T-helper 17 cell (primary cell): ENCODE data around the gene SMURF2. TPM values are rescaled to one million over a fixed set of nuclear protein-coding genes. Genes with fewer than 3 reads are reported as not detected.

Experiments
- ATAC-seq: fragments of 150-1000 bp; cut with Tn5 transposase; 2 replicates; pipeline ENCODE4 v1.10.0; 2021; ENCODE audit warnings: mild to moderate bottlenecking, moderate library complexity
- DNase-seq, 3 donors: peaks; one replicate each; pipeline versions ENCODE4 v3.0.0 to v3.0.0-alpha.2; 2020 to 2021
- H3K9me3 ChIP-seq: one replicate; pipeline ENCODE4 v1.7.0; 2013; ENCODE audit warnings: low read length, mild to moderate bottlenecking; ENCODE audit not compliant: control insufficient read depth, poor library complexity, severe bottlenecking
- H3K27ac Mint-ChIP-seq: one replicate; pipeline ENCODE4 v1.8.0; 2022; ENCODE audit warnings: mild to moderate bottlenecking, moderate library complexity, mixed read lengths
- H3K27me3 Mint-ChIP-seq: one replicate; pipeline ENCODE4 v1.8.0; 2022; ENCODE audit warnings: mixed read lengths
- H3K36me3 Mint-ChIP-seq: one replicate; pipeline ENCODE4 v1.8.0; 2022; ENCODE audit warnings: low read depth, mixed read lengths
- H3K4me1 Mint-ChIP-seq: one replicate; pipeline ENCODE4 v1.8.0; 2022; ENCODE audit warnings: mild to moderate bottlenecking, mixed read lengths
- H3K4me3 Mint-ChIP-seq: one replicate; pipeline ENCODE4 v1.8.0; 2022; ENCODE audit warnings: mild to moderate bottlenecking, moderate library complexity, mixed read lengths
- total RNA-seq, 4 donors: library from RNA in 2 of 4; stranded (reverse) in 2 of 4; gene quantifications; one replicate each; pipeline ENCODE4 v1.2.3 and lab custom pipeline; 2022 to 2026

SMURF2 gene
- total RNA-seq, 2 donors from 2014 or later, result 25.4 to 26.6 TPM

DNA sequence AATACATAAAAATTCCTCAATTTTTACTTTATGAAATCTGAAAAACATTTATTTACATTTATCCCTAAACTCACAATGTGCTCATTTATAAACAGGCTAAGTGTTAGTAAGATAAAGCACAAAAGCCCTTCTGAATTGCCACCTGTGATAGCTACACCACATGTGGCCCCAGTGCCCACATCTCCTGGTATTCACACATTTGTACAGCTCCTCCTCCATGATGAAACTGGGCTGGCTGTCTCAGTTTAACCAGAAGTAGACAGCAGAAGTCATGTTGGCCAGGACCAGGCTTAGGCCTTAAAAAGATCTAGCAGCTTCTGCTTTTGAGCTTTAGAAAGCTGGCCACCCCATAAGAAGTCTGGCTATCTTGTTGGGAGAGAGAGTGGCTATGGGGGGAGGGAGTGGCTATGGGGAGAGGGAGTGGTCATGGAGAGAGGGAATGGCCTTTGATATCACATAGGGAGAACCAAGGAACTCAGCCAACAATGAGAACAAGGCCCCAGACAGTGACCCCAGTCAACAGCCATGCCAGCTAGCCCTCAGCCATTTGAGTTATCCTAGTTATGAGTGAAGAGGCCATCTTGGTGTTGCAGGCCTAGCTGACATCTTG is 108.0 kb downstream of the SMURF2 start:
- no peak overlapping the region for H3K27ac Mint-ChIP-seq
- peaks cover 5% of the 10 kb centered on the region for H3K4me1 Mint-ChIP-seq
- no peak overlapping the region for H3K4me3 Mint-ChIP-seq
- no peaks in the 10 kb centered on the region for H3K27me3 Mint-ChIP-seq
- H3K36me3 Mint-ChIP-seq, result peaks cover 2% of the 10 kb centered on the region
- H3K9me3 ChIP-seq, result no peaks in the 10 kb centered on the region
- ATAC-seq, result no peak
- no peak for DNase-seq

DNA sequence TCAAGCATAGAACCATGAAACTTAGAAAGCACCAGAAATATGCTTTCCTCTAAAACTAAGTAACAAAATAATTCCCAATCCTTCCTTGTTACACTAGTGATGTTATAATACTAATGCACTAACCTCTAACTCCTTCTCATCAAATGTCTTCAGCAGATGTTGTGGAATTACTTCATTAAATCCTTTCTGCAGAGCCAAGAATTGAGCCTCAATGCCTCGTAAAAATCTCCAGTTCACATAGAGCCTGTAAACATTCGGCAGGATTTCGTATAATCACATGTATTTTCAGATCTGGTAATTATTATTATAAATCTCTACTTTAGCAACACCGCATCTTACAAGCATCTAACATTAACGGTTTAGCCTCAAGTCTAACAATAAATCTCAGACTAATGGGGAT is 110.6 kb downstream of the SMURF2 start:
- peaks cover 3% of the 10 kb centered on the region for H3K4me1 Mint-ChIP-seq
- ATAC-seq (no peak), DNase-seq (no peak)
- H3K36me3 Mint-ChIP-seq, result peaks cover 4% of the 10 kb centered on the region
- peak overlapping the region; percentile 11 for H3K27ac Mint-ChIP-seq
- no peaks in the 10 kb centered on the region for H3K9me3 ChIP-seq
- no peak overlapping the region for H3K4me3 Mint-ChIP-seq
- H3K27me3 Mint-ChIP-seq, result no peaks in the 10 kb centered on the region

- peak overlapping the region; percentile 45 for H3K27ac Mint-ChIP-seq
- no peak for DNase-seq
- H3K4me1 Mint-ChIP-seq, result peaks cover 3% of the 10 kb centered on the region
- no peak overlapping the region for H3K4me3 Mint-ChIP-seq
- no peaks in the 10 kb centered on the region for H3K9me3 ChIP-seq
- peaks cover 4% of the 10 kb centered on the region for H3K36me3 Mint-ChIP-seq
- no peaks in the 10 kb centered on the region for H3K27me3 Mint-ChIP-seq
- no peak for ATAC-seq
Observed at GRCh38 chr17:64547319-64547718, 114.8 kb downstream of the SMURF2 start.

- Mint-ChIP-seq H3K27me3 (no peaks in the 10 kb centered on the region), H3K36me3 (peaks cover 4% of the 10 kb centered on the region), H3K27ac (peak overlapping the region; percentile 45), H3K4me1 (peaks cover under 1% of the 10 kb centered on the region), H3K4me3 (no peak overlapping the region)
- no peak for DNase-seq
- no peaks in the 10 kb centered on the region for H3K9me3 ChIP-seq
- no peak for ATAC-seq
Observed at GRCh38 chr17:64546716-64547115, 115.4 kb downstream of the SMURF2 start.

GRCh38 chr17:64544742-64545141 is 117.4 kb downstream of the SMURF2 start:
- Mint-ChIP-seq H3K36me3 (peaks cover 4% of the 10 kb centered on the region), H3K27ac (no peak overlapping the region), H3K4me1 (peaks cover 2% of the 10 kb centered on the region), H3K4me3 (no peak overlapping the region), H3K27me3 (no peaks in the 10 kb centered on the region)
- no peak for DNase-seq
- no peaks in the 10 kb centered on the region for H3K9me3 ChIP-seq
- ATAC-seq, result no peak

- no peak overlapping the region for H3K27ac Mint-ChIP-seq
Observed at GRCh38 chr17:64540118-64540776, 121.9 kb downstream of the SMURF2 start.

GRCh38 chr17:64538508-64539130 is 123.5 kb downstream of the SMURF2 start:
- Mint-ChIP-seq H3K36me3 (peaks cover 15% of the 10 kb centered on the region), H3K27me3 (no peaks in the 10 kb centered on the region), H3K27ac (peak overlapping the region; percentile 94), H3K4me1 (peaks cover 16% of the 10 kb centered on the region), H3K4me3 (no peak overlapping the region)
- DNase-seq, result no peak
- H3K9me3 ChIP-seq, result no peaks in the 10 kb centered on the region
- no peak for ATAC-seq

More at GRCh38 chr17:64540118-64540776, 121.9 kb downstream of the SMURF2 start:
- DNase-seq (no peak), ATAC-seq (no peak)
- peaks cover 14% of the 10 kb centered on the region for H3K4me1 Mint-ChIP-seq
- no peaks in the 10 kb centered on the region for H3K27me3 Mint-ChIP-seq
- H3K4me3 Mint-ChIP-seq, result peak overlapping the region; percentile 61
- H3K36me3 Mint-ChIP-seq, result peaks cover 15% of the 10 kb centered on the region
- no peaks in the 10 kb centered on the region for H3K9me3 ChIP-seq

DNA sequence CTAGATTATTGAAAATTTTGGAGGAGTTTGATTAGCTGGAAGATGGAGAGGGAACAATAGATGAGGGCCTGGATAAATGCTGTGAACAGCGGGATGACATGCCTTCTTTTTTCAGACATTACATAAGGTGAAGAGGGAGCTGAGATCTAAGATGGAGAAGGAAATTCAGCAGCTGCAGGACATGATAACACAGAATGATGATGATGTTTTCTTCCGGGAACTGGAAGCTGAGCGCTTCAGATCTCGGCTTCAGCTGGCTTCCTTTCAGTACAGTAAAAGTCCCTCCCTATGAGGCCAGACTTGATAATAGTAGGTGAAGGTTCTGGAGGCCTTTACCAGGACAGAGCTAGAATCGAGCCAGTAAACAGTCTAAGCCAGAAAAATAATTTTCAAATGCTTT is 124.6 kb downstream of the SMURF2 start:
- Mint-ChIP-seq H3K4me3 (no peak overlapping the region), H3K27me3 (no peaks in the 10 kb centered on the region), H3K27ac (peak overlapping the region; percentile 51), H3K36me3 (peaks cover 13% of the 10 kb centered on the region), H3K4me1 (peaks cover 16% of the 10 kb centered on the region)
- no peaks in the 10 kb centered on the region for H3K9me3 ChIP-seq
- ATAC-seq, result no peak
- DNase-seq, result no peak

DNA sequence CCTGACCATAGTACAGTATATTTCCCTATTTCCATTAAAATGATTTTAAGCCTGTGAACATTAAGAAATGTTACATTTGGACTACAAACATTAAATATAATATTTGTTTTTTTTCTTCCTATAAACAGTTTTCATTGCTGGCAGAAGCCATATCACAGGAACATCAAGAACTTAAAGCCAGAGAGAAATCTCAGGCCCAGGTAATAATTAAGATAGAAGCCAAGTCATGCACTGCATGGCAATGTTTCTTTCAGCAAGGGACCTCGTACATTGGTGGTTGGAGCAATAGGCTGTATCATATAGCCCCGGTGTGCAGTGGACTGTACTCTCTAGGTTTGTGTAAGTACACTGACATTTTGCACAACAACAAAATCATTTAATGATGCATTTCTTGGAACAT is 125.2 kb downstream of the SMURF2 start:
- peak overlapping the region; percentile 51 for H3K27ac Mint-ChIP-seq
- H3K4me3 Mint-ChIP-seq, result no peak overlapping the region
- no peaks in the 10 kb centered on the region for H3K27me3 Mint-ChIP-seq
- peaks cover 16% of the 10 kb centered on the region for H3K4me1 Mint-ChIP-seq
- DNase-seq (no peak), ATAC-seq (no peak)
- H3K9me3 ChIP-seq, result no peaks in the 10 kb centered on the region
- peaks cover 13% of the 10 kb centered on the region for H3K36me3 Mint-ChIP-seq

DNA sequence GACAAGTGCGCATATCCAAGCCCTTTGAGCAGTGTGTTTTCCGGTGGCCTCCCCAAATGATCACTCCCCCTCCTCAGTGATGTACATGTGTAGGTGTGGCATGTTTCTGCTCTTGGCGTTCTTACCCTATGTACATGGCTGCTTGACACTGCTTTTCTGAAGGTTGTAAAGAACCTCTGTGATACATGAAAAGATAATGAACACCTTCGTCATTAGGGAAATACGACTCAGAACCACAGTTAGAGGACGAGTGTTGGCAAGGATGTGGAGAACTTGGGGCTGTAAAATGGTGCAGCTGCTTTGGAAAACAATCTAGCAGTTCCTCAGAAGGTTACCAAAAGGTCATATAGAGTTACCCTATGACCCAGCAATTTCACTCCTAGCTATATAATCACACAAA is 126.8 kb downstream of the SMURF2 start:
- no peaks in the 10 kb centered on the region for H3K9me3 ChIP-seq
- Mint-ChIP-seq H3K4me3 (no peak overlapping the region), H3K27me3 (no peaks in the 10 kb centered on the region), H3K36me3 (peaks cover 16% of the 10 kb centered on the region), H3K4me1 (peaks cover 14% of the 10 kb centered on the region), H3K27ac (no peak overlapping the region)
- ATAC-seq, result no peak
- DNase-seq, result no peak

GRCh38 chr17:64534187-64534586 is 127.9 kb downstream of the SMURF2 start:
- H3K27ac Mint-ChIP-seq, result no peak overlapping the region
- no peaks in the 10 kb centered on the region for H3K27me3 Mint-ChIP-seq
- H3K4me3 Mint-ChIP-seq, result no peak overlapping the region
- peaks cover 12% of the 10 kb centered on the region for H3K4me1 Mint-ChIP-seq
- peaks cover 21% of the 10 kb centered on the region for H3K36me3 Mint-ChIP-seq
- H3K9me3 ChIP-seq, result no peaks in the 10 kb centered on the region
- DNase-seq (no peak), ATAC-seq (peak; percentile 39)

DNA sequence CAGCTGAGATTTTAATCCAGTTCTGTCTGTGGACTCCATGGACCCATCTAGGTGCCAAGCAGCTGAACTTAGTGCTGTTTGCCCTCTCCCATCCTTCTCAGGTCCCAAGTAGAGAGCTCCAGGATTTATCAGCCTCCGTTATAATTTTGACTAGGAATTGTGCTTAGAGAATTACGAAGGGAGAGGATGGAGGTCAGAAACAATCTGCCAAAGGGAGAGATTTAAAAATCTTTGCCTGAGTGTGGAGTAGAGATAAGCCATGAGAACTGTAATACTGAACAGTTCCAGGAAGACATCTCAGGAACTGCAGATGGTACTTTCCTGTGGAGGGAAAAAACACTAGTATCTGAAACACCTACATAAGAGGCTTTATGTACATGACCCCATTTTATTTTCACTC is 128.3 kb downstream of the SMURF2 start:
- H3K9me3 ChIP-seq, result no peaks in the 10 kb centered on the region
- H3K27ac Mint-ChIP-seq, result peak overlapping the region; percentile 67
- H3K4me1 Mint-ChIP-seq, result peaks cover 9% of the 10 kb centered on the region
- no peak overlapping the region for H3K4me3 Mint-ChIP-seq
- DNase-seq (no peak), ATAC-seq (no peak)
- H3K36me3 Mint-ChIP-seq, result peaks cover 18% of the 10 kb centered on the region
- H3K27me3 Mint-ChIP-seq, result no peaks in the 10 kb centered on the region

- H3K9me3 ChIP-seq, result no peaks in the 10 kb centered on the region
- DNase-seq (no peak), ATAC-seq (no peak)
- peaks cover 14% of the 10 kb centered on the region for H3K36me3 Mint-ChIP-seq
- no peaks in the 10 kb centered on the region for H3K27me3 Mint-ChIP-seq
- peak overlapping the region; percentile 67 for H3K27ac Mint-ChIP-seq
- peaks cover 4% of the 10 kb centered on the region for H3K4me1 Mint-ChIP-seq
- no peak overlapping the region for H3K4me3 Mint-ChIP-seq
Observed at GRCh38 chr17:64532409-64532808, 129.7 kb downstream of the SMURF2 start.
